ENCODE measurements around the gene CCDC33.

DNA sequence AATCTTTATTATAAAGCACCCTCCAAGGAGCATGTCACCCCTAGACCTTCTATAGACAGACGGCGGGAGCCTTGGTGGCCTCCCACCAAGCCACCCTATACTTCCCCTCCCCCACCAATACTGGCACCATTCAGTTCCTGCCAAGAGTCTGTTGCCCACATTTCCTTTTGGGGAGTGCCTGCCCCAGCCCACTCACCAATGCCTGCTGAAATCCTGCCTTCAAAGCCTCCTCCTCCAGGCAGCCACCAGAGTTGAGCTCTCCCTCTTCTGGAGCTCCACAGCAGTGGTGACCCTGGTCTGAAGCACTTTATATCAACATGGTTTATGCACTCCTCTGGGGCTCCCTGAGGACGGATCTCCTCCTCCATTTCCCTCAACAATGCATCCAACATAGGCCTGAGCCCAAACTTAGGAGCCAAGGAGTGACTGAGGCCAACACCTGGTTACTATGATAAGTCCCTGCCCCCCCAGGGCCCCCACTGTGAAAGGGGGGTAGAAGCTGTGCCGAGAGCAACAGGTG is 8.8 kb downstream of the CCDC33 start:
- TF ChIP-seq EZH2 (IDR thresholded peaks at IDR 0.05; ENCODE audit: borderline replicate concordance) (no peak), EZH2phosphoT487 (IDR thresholded peaks at IDR 0.05; ENCODE audit: low read depth, severe bottlenecking, unreplicated experiment) (no peak)
- TF ChIP-seq, protein P1, sequence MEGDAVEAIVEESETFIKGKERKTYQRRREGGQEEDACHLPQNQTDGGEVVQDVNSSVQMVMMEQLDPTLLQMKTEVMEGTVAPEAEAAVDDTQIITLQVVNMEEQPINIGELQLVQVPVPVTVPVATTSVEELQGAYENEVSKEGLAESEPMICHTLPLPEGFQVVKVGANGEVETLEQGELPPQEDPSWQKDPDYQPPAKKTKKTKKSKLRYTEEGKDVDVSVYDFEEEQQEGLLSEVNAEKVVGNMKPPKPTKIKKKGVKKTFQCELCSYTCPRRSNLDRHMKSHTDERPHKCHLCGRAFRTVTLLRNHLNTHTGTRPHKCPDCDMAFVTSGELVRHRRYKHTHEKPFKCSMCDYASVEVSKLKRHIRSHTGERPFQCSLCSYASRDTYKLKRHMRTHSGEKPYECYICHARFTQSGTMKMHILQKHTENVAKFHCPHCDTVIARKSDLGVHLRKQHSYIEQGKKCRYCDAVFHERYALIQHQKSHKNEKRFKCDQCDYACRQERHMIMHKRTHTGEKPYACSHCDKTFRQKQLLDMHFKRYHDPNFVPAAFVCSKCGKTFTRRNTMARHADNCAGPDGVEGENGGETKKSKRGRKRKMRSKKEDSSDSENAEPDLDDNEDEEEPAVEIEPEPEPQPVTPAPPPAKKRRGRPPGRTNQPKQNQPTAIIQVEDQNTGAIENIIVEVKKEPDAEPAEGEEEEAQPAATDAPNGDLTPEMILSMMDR (IDR thresholded peaks at IDR 0.05; ENCODE audit: poor library complexity) = no peak
